ENCODE measurements around the gene RSL1D1. TPM values are rescaled to one million over a fixed set of nuclear protein-coding genes. Genes with fewer than 3 reads are reported as not detected.

RSL1D1 gene
- total and polyA plus RNA-seq, 2 of the 8 experiments (the other 6 are each of a cell fraction or from before 2014, with no cell fraction given): 41.3 to 292 TPM

DNA sequence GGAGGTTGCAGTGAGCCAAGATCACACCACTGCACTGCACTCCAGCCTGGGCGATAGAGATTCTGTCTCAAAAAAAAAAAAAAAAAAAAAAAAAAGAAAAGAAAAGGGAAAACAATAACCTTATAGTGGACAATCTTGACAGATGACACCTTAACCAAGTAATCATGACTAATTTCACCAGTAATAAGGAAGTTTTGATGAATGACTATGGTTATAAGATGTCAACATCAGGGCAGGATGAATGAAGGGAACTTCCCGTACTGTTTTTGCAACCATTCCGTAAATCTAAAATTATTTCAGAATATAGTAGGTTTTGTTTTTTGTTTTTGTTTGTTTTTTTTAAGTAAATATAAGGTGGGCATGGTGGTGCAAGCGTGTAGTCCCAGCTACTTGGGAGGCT, 41.4 kb upstream of the RSL1D1 start:
- no peaks in the 10 kb centered on the region for H3K27me3 ChIP-seq (replicated peaks in 1 of 4; ENCODE audit: control insufficient read depth in 3 of 4, extremely low read depth in 1 of 4, insufficient read depth in 3 of 4, low read length in 3 of 4)
- no peak overlapping the region for H2BK12ac ChIP-seq (ENCODE audit: low read depth, low read length)
- H3K79me1 ChIP-seq (ENCODE audit: low read depth, low read length): no peaks in the 10 kb centered on the region; the same call in 1 of the 2 replicates
- FAIRE-seq: no peak
- no peak overlapping the region for H2AK5ac ChIP-seq (ENCODE audit: low read depth, low read length)
- no peak overlapping the region for H3K14ac ChIP-seq (ENCODE audit: insufficient read length)
- no peaks in the 10 kb centered on the region for H3K23me2 ChIP-seq (ENCODE audit: low read depth, low read length)
- no peak for DNase-seq (ENCODE audit: low read depth in 1 of 2, low spot score in 2 of 2)
- H3K4me3 ChIP-seq (ENCODE audit: extremely low read depth in 1 of 4, insufficient read depth in 2 of 4, low read depth in 3 of 4, low read length in 4 of 4): no peak overlapping the region
- H3K56ac ChIP-seq (replicated peaks; ENCODE audit: insufficient read length, low read depth, low read length): no peak overlapping the region
- ChIA-PET POLR2A (ENCODE audit: partially characterized antibody) (interaction anchor here (1.0 kb wide), 1 partner anchor 44 kb away, joined by 3 read pairs; no protein-coding TSS in a partner anchor), CTCF (ENCODE audit: partially characterized antibody) (no interaction called here)
- H4K5ac ChIP-seq (ENCODE audit: insufficient read length, low read depth, low read length): no peak overlapping the region
- no peak overlapping the region for H3K27ac ChIP-seq (ENCODE audit: low read depth, low read length)
- no peak overlapping the region for H3K4ac ChIP-seq (replicated peaks; ENCODE audit: insufficient read length, low read depth, low read length)
- H2BK20ac ChIP-seq (ENCODE audit: low read length): no peak overlapping the region
- H3K4me1 ChIP-seq (replicated peaks in 1 of 4; ENCODE audit: control insufficient read depth in 3 of 4, insufficient read depth in 4 of 4, low read length in 3 of 4): no peaks in the 10 kb centered on the region
- peaks cover 0 to 2% of the 10 kb centered on the region in 2 experiments for H4K20me1 ChIP-seq (replicated peaks in 1 of 2; ENCODE audit: control insufficient read depth in 1 of 2, insufficient read depth in 2 of 2, low read length in 2 of 2)
- WGBS, 2 experiments (ENCODE audit: extremely low coverage in 1 of 2, insufficient coverage in 1 of 2, insufficient read length in 1 of 2, insufficient replicate concordance in 2 of 2, low coverage in 1 of 2, low lambda C conversion rate in 2 of 2, missing lambda C conversion rate in 1 of 2): 92% methylated on average over 3 of the region's 4 CpGs; no CpG with 5 or more reads in 1 of the 2 experiments
- H2BK15ac ChIP-seq (ENCODE audit: low read length): no peak overlapping the region
- H3K36me3 ChIP-seq (ENCODE audit: control insufficient read depth in 2 of 4, insufficient read depth in 4 of 4, low read length in 3 of 4): peaks cover 4 to 53% (median 30%) of the 10 kb centered on the region in 4 experiments; a peak in 6 of 8 replicates
- no peak overlapping the region for H3K23ac ChIP-seq (ENCODE audit: insufficient read length)
- H3K18ac ChIP-seq (ENCODE audit: extremely low read depth, low read length): no peak overlapping the region
- no peak overlapping the region for H2AFZ ChIP-seq (ENCODE audit: low read length)
- no peak overlapping the region for H3K4me2 ChIP-seq (ENCODE audit: insufficient read depth in 1 of 2, low read depth in 2 of 2, low read length in 2 of 2)
- no peak overlapping the region for H2BK5ac ChIP-seq (ENCODE audit: low read depth, low read length)
- H4K8ac ChIP-seq (ENCODE audit: extremely low read depth, insufficient read depth, low read length): no peak overlapping the region
- H3K9me3 ChIP-seq (ENCODE audit: insufficient read depth in 2 of 2, low read depth in 1 of 2, low read length in 1 of 2): no peaks in the 10 kb centered on the region
- no peak overlapping the region for H4K91ac ChIP-seq (replicated peaks; ENCODE audit: insufficient read length, low read length)
- H3K9ac ChIP-seq (replicated peaks in 1 of 4; ENCODE audit: extremely low read depth in 1 of 4, low read depth in 3 of 4, low read length in 3 of 4): no peak overlapping the region
- H2BK120ac ChIP-seq (replicated peaks; ENCODE audit: low read depth, low read length): no peak overlapping the region
- H3K79me2 ChIP-seq (ENCODE audit: control insufficient read depth in 1 of 2, insufficient read depth in 2 of 2, low read length in 2 of 2): peaks cover 0 to 6% of the 10 kb centered on the region in 2 experiments; a peak in 2 of 4 replicates
- TF ChIP-seq, protein P1, sequence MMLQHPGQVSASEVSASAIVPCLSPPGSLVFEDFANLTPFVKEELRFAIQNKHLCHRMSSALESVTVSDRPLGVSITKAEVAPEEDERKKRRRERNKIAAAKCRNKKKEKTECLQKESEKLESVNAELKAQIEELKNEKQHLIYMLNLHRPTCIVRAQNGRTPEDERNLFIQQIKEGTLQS (IDR thresholded peaks at IDR 0.05; ENCODE audit: insufficient read depth, low read depth, low read length): no peak
- TF ChIP-seq CHD1 (IDR thresholded peaks at IDR 0.05; ENCODE audit: low read depth, low read length): no peak
- TF ChIP-seq RAD21 (IDR thresholded peaks at IDR 0.05 in 1 of 2, conservative IDR thresholded peaks at IDR 0.05 in 1 of 2; ENCODE audit: low read depth in 2 of 2, low read length in 2 of 2): no peak
- no peak for TF ChIP-seq CHD2 (IDR thresholded peaks at IDR 0.05; ENCODE audit: low read length)
- TF ChIP-seq, protein P2, sequence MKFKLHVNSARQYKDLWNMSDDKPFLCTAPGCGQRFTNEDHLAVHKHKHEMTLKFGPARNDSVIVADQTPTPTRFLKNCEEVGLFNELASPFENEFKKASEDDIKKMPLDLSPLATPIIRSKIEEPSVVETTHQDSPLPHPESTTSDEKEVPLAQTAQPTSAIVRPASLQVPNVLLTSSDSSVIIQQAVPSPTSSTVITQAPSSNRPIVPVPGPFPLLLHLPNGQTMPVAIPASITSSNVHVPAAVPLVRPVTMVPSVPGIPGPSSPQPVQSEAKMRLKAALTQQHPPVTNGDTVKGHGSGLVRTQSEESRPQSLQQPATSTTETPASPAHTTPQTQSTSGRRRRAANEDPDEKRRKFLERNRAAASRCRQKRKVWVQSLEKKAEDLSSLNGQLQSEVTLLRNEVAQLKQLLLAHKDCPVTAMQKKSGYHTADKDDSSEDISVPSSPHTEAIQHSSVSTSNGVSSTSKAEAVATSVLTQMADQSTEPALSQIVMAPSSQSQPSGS (IDR thresholded peaks at IDR 0.05; ENCODE audit: low read length): no peak
- TF ChIP-seq SP4 (IDR thresholded peaks at IDR 0.05; ENCODE audit: low read length): no peak
- TF ChIP-seq POLR2AphosphoS5 (IDR thresholded peaks at IDR 0.05; ENCODE audit: low read depth, low read length): no peak
- no peak for TF ChIP-seq JUN (IDR thresholded peaks at IDR 0.05; ENCODE audit: low read depth, low read length)
- no peak for TF ChIP-seq RBBP5 (IDR thresholded peaks at IDR 0.05; ENCODE audit: borderline replicate concordance, low read depth, low read length)
- TF ChIP-seq POU5F1 (IDR thresholded peaks at IDR 0.05; ENCODE audit: low read depth, low read length): no peak
- TF ChIP-seq FOSL1 (IDR thresholded peaks at IDR 0.05; ENCODE audit: insufficient read depth, low read depth, low read length): no peak
- no peak for TF ChIP-seq PHF8 (conservative IDR thresholded peaks at IDR 0.05; ENCODE audit: low read depth, low read length)

Data from H1 (cell line).